ENCODE data around the gene REXO1. TPM values are rescaled to one million over a fixed set of nuclear protein-coding genes. Genes with fewer than 3 reads are reported as not detected.
A peak's percentile ranks its signal among the peaks of the same experiment; 100 is the strongest.

The REXO1 gene
- total and polyA plus RNA-seq, 2 of the 8 experiments (the other 6 are each of a cell fraction or from before 2014, with no cell fraction given): 42.4 to 44.3 TPM

DNA sequence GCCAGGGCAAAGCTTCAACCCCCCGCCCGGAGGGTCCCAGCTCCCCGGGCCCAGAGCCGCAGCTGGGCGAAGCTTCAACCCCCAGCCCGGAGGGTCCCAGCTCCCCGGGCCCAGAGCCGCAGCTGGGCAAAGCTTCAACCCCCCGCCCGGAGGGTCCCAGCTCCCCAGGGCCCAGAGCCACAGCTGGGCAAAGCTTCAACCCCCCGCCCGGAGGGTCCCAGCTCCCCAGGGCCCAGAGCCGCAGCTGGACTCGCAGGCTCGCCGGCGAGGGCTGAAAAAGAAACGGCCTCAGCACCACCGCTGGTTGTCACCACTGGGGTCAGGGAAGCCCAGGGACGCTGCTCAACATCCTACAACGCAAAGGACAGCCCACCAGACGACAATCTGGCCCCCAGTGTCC, 5.2 kb downstream of the REXO1 start:
- 91% methylated on average over 14 of the region's 22 CpGs; no CpG with 5 or more reads in 1 of the 2 experiments for WGBS, 2 experiments (ENCODE audit: extremely low coverage in 1 of 2, insufficient coverage in 1 of 2, insufficient read length in 1 of 2, insufficient replicate concordance in 2 of 2, low coverage in 1 of 2, low lambda C conversion rate in 2 of 2, missing lambda C conversion rate in 1 of 2)
- TF ChIP-seq PHF8 (conservative IDR thresholded peaks at IDR 0.05; ENCODE audit: low read depth, low read length): no peak
- TF ChIP-seq SRF (IDR thresholded peaks at IDR 0.05; ENCODE audit: low read depth, low read length): no peak
- no peak for TF ChIP-seq CEBPB (IDR thresholded peaks at IDR 0.05; ENCODE audit: low read depth, low read length)
- Histone ChIP-seq H2BK15ac (ENCODE audit: low read length) (no peak overlapping the region), H3K4me2 (ENCODE audit: insufficient read depth in 1 of 2, low read depth in 2 of 2, low read length in 2 of 2) (no peak overlapping the region), H4K5ac (ENCODE audit: insufficient read length, low read depth, low read length) (no peak overlapping the region), H3K14ac (ENCODE audit: insufficient read length) (no peak overlapping the region), H4K20me1 (replicated peaks in 1 of 2; ENCODE audit: control insufficient read depth in 1 of 2, insufficient read depth in 2 of 2, low read length in 2 of 2) (peaks cover 28 to 38% of the 10 kb centered on the region in 2 experiments), H2BK12ac (ENCODE audit: low read depth, low read length) (no peak overlapping the region), H3K56ac (replicated peaks; ENCODE audit: insufficient read length, low read depth, low read length) (no peak overlapping the region), H2AK5ac (ENCODE audit: low read depth, low read length) (no peak overlapping the region), H3K27me3 (replicated peaks in 1 of 4; ENCODE audit: control insufficient read depth in 3 of 4, extremely low read depth in 1 of 4, insufficient read depth in 3 of 4, low read length in 3 of 4) (no peaks in the 10 kb centered on the region), H3K79me1 (ENCODE audit: low read depth, low read length) (peaks cover 36% of the 10 kb centered on the region), H2BK120ac (replicated peaks; ENCODE audit: low read depth, low read length) (no peak overlapping the region), H3K27ac (ENCODE audit: low read depth, low read length) (no peak overlapping the region), H3K4me1 (replicated peaks in 1 of 4; ENCODE audit: control insufficient read depth in 3 of 4, insufficient read depth in 4 of 4, low read length in 3 of 4) (peaks cover 0 to 10% (median 7%) of the 10 kb centered on the region in 4 experiments; a peak in 6 of 7 replicates), H3K9me3 (ENCODE audit: insufficient read depth in 2 of 2, low read depth in 1 of 2, low read length in 1 of 2) (no peaks in the 10 kb centered on the region), H3K23me2 (ENCODE audit: low read depth, low read length) (peaks cover 3% of the 10 kb centered on the region; the same call in 1 of the 2 replicates), H3K18ac (ENCODE audit: extremely low read depth, low read length) (no peak overlapping the region), H4K8ac (ENCODE audit: extremely low read depth, insufficient read depth, low read length) (peak overlapping the region; percentile 38; the same call in 1 of the 2 replicates), H3K4ac (replicated peaks; ENCODE audit: insufficient read length, low read depth, low read length) (no peak overlapping the region), H3K23ac (ENCODE audit: insufficient read length) (no peak overlapping the region), H2BK20ac (ENCODE audit: low read length) (no peak overlapping the region), H3K79me2 (ENCODE audit: control insufficient read depth in 1 of 2, insufficient read depth in 2 of 2, low read length in 2 of 2) (peaks cover 23 to 91% of the 10 kb centered on the region in 2 experiments), H3K36me3 (ENCODE audit: control insufficient read depth in 2 of 4, insufficient read depth in 4 of 4, low read length in 3 of 4) (no peaks in the 10 kb centered on the region), H2BK5ac (ENCODE audit: low read depth, low read length) (no peak overlapping the region), H2AFZ (ENCODE audit: low read length) (no peak overlapping the region), H3K4me3 (ENCODE audit: extremely low read depth in 1 of 4, insufficient read depth in 2 of 4, low read depth in 3 of 4, low read length in 4 of 4) (no peak overlapping the region), H3K9ac (replicated peaks in 1 of 4; ENCODE audit: extremely low read depth in 1 of 4, low read depth in 3 of 4, low read length in 3 of 4) (no peak overlapping the region), H4K91ac (replicated peaks; ENCODE audit: insufficient read length, low read length) (no peak overlapping the region)
- ChIA-PET CTCF (ENCODE audit: partially characterized antibody) (interaction anchor here (0.5 to 14.9 kb wide), 10 partner anchors 11 to 584 kb away, joined by 3 to 228 read pairs (median 5); no protein-coding TSS in a partner anchor), POLR2A (ENCODE audit: partially characterized antibody) (interaction anchor here (0.9 to 2.1 kb wide), 5 partner anchors 8 to 236 kb away, joined by 3 to 7 read pairs (median 5); no protein-coding TSS in a partner anchor)
- no peak for FAIRE-seq
- DNase-seq (ENCODE audit: low read depth in 1 of 2, low spot score in 2 of 2): no peak

Data from H1 (cell line).